H1 (cell line): ENCODE measurements around the gene WNK2. TPM values are rescaled to one million over a fixed set of nuclear protein-coding genes. Genes with fewer than 3 reads are reported as not detected.

Experiments used
- ASH2L ChIP-seq: fragments of 200-600, 300-600 bp; sonication (generic); IDR thresholded peaks from one replicate; pipeline ENCODE4 v1.7.1; 2017; ENCODE audit warnings: low read length
- BACH1 ChIP-seq: IDR thresholded peaks from 2 replicates; pipeline ENCODE4 v1.6.1; 2012; ENCODE audit warnings: low read length, improper control_type of control experiment
- CEBPB ChIP-seq: IDR thresholded peaks from 2 replicates; pipeline ENCODE4 v1.6.1; 2012; ENCODE audit warnings: low read depth, low read length
- CREB1 ChIP-seq: IDR thresholded peaks from 2 replicates; pipeline ENCODE4 v1.6.1; 2012; ENCODE audit warnings: inconsistent platforms
- EGR1 ChIP-seq: IDR thresholded peaks from 2 replicates; pipeline ENCODE4 v1.6.1; 2011; ENCODE audit warnings: low read depth, low read length, borderline replicate concordance
- EP300 ChIP-seq, 2 experiments: IDR thresholded peaks; 1 replicate in 1 of 2; 2 replicates in 1 of 2; pipeline ENCODE4 v1.6.1; 2011 to 2012; ENCODE audit warnings: low read depth in 2 of 2, low read length in 2 of 2, mild to moderate bottlenecking in 2 of 2, borderline replicate concordance in 1 of 2, inconsistent platforms in 1 of 2, moderate library complexity in 1 of 2
- FOSL1 ChIP-seq: IDR thresholded peaks from 2 replicates; pipeline ENCODE4 v1.6.1; 2011; ENCODE audit warnings: mild to moderate bottlenecking, low read depth, low read length, moderate library complexity; ENCODE audit not compliant: insufficient read depth
- MAFK ChIP-seq: IDR thresholded peaks from 2 replicates; pipeline ENCODE4 v1.6.1; 2012; ENCODE audit warnings: low read depth, mild to moderate bottlenecking, improper control_type of control experiment, low read length
- NANOG ChIP-seq: IDR thresholded peaks from 2 replicates; pipeline ENCODE4 v1.6.1; 2011; ENCODE audit warnings: low read length, low read depth, mild to moderate bottlenecking, inconsistent platforms; ENCODE audit not compliant: insufficient read depth, poor library complexity, severe bottlenecking
- PHF8 ChIP-seq: fragments of 200-600 bp; sonication (generic); conservative IDR thresholded peaks from 2 replicates; pipeline ENCODE4 v1.7.1; 2012; ENCODE audit warnings: low read depth, mild to moderate bottlenecking, inconsistent platforms, low read length, moderate library complexity
- POLR2A ChIP-seq, 2 experiments: IDR thresholded peaks; 1 replicate in 1 of 2; 2 replicates in 1 of 2; pipeline ENCODE4 v1.6.1; 2011; ENCODE audit warnings: low read depth in 2 of 2, low read length in 2 of 2, mild to moderate bottlenecking in 2 of 2; ENCODE audit errors: control extremely low read depth in 1 of 2
- POLR2AphosphoS5 ChIP-seq: IDR thresholded peaks from 2 replicates; pipeline ENCODE4 v1.6.1; 2011; ENCODE audit warnings: low read depth, low read length
- POU5F1 ChIP-seq: IDR thresholded peaks from 2 replicates; pipeline ENCODE4 v1.6.1; 2011; ENCODE audit warnings: low read depth, mild to moderate bottlenecking, low read length, moderate library complexity
- RXRA ChIP-seq: IDR thresholded peaks from 2 replicates; pipeline ENCODE4 v1.6.1; 2011; ENCODE audit warnings: low read depth, mild to moderate bottlenecking, low read length, moderate library complexity; ENCODE audit not compliant: insufficient read depth
- SIX5 ChIP-seq: IDR thresholded peaks from 2 replicates; pipeline ENCODE4 v1.6.1; 2011; ENCODE audit warnings: mild to moderate bottlenecking, low read depth, low read length
- SP2 ChIP-seq: IDR thresholded peaks from 2 replicates; pipeline ENCODE4 v1.6.1; 2012; ENCODE audit warnings: mild to moderate bottlenecking, low read length, inconsistent platforms
- SRF ChIP-seq: IDR thresholded peaks from 2 replicates; pipeline ENCODE4 v1.6.1; 2011; ENCODE audit warnings: mild to moderate bottlenecking, low read depth, low read length, moderate library complexity
- polyA plus RNA-seq, 7 experiments: library from polyadenylated mRNA; depleted of rRNA in 3 of 7; stranded (reverse) in 5 of 7; unstranded in 2 of 7; fragments of >200 nt in 5 of 7; fragments of 200-250 nt in 2 of 7; gene quantifications; 1 replicate in 5 of 7; 2 replicates in 1 of 7; 4 replicates in 1 of 7; pipeline versions ENCODE4 v1.2.1 to v1.2.3, GENCODE V29; 2011 to 2013; ENCODE audit warnings: missing spikeins in 2 of 7, mixed read lengths in 2 of 7
- total RNA-seq: library from RNA; stranded (reverse); fragmentation: NEBNext Ultra II Directional; extraction: Animal tissue kit (Norgen Biotek cat#: 25700); gene quantifications from 2 replicates; pipeline ENCODE4 v1.2.1, GENCODE V29; 2021
- TF ChIP-seq, protein P1 (sequence below): IDR thresholded peaks from 2 replicates; pipeline ENCODE4 v1.6.1; 2011; ENCODE audit warnings: low read length, improper control_type of control experiment
- TF ChIP-seq, protein P2 (sequence below), 3 experiments: IDR thresholded peaks; 1 replicate in 2 of 3; 2 replicates in 1 of 3; pipeline versions ENCODE4 v1.5.1 to v1.6.1; 2011; ENCODE audit warnings: low read length in 3 of 3, mild to moderate bottlenecking in 3 of 3, inconsistent platforms in 2 of 3, low read depth in 1 of 3, moderate library complexity in 1 of 3; ENCODE audit not compliant: insufficient read depth in 1 of 3; ENCODE audit errors: control extremely low read depth in 1 of 3
- TF ChIP-seq, protein P3 (sequence below): IDR thresholded peaks from 2 replicates; pipeline ENCODE4 v1.6.1; 2012; ENCODE audit warnings: low read length, inconsistent platforms

WNK2 gene
- total and polyA plus RNA-seq, 2 of the 8 experiments (the other 6 are each of a cell fraction or from before 2014, with no cell fraction given): 12.0 to 87.2 TPM

DNA sequence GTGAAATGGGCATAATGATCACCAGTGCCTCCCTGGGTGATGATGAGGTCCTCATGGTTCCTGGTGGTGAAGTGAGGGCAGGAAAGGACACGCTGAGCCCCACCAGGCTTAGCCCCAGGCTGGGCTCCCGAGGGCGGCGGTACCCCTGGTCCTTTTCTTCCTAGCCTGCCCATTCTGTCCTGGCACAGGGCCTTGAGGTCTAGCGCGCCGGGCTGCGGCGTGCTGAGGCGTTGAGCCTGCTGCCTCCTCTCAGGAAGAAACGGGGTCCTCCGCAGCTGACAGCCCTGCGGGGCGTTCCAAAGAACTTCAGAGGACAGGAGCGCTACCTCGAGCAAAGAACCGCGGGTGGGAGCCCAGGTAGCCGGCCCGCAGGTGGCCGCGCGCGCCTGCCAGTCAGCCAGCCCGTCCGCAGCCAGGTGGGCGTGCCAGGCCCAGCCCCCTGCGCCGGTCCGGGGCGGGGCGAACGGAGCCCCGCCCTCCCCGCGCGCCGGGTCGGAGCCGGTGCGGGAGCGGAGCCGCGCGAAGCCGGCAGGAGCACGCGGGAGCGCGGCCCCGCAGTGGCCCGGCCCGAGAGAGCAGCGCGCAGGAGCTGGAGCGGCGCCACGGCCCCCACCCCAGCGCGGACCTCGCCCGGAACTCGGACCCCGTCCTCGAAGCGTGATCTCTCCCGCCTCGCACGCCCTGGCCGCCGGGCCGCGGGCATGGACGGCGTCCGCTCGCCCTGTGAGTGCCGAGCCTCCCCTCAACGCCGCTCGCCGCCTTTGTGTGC, at the start of gene WNK2 (continued):
- no peak for TF ChIP-seq POU5F1
- TF ChIP-seq BACH1: no peak; the same call in 1 of the 2 replicates
- TF ChIP-seq POLR2A (IDR thresholded peaks at IDR 0.05; ENCODE audit: control extremely low read depth in 1 of 2, low read depth in 2 of 2, low read length in 2 of 2): peak in 1 of 2 experiments; percentile 68; a peak in 1 of 3 replicates
- no peak for TF ChIP-seq SRF
- no peak for TF ChIP-seq MAFK
- TF ChIP-seq, protein P1, sequence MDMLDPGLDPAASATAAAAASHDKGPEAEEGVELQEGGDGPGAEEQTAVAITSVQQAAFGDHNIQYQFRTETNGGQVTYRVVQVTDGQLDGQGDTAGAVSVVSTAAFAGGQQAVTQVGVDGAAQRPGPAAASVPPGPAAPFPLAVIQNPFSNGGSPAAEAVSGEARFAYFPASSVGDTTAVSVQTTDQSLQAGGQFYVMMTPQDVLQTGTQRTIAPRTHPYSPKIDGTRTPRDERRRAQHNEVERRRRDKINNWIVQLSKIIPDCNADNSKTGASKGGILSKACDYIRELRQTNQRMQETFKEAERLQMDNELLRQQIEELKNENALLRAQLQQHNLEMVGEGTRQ: no peak
- TF ChIP-seq EP300 (IDR thresholded peaks at IDR 0.05; ENCODE audit: borderline replicate concordance in 1 of 2, low read depth in 2 of 2, low read length in 2 of 2): no peak
- TF ChIP-seq, protein P2, sequence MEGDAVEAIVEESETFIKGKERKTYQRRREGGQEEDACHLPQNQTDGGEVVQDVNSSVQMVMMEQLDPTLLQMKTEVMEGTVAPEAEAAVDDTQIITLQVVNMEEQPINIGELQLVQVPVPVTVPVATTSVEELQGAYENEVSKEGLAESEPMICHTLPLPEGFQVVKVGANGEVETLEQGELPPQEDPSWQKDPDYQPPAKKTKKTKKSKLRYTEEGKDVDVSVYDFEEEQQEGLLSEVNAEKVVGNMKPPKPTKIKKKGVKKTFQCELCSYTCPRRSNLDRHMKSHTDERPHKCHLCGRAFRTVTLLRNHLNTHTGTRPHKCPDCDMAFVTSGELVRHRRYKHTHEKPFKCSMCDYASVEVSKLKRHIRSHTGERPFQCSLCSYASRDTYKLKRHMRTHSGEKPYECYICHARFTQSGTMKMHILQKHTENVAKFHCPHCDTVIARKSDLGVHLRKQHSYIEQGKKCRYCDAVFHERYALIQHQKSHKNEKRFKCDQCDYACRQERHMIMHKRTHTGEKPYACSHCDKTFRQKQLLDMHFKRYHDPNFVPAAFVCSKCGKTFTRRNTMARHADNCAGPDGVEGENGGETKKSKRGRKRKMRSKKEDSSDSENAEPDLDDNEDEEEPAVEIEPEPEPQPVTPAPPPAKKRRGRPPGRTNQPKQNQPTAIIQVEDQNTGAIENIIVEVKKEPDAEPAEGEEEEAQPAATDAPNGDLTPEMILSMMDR (IDR thresholded peaks at IDR 0.05; ENCODE audit: control extremely low read depth in 1 of 3, insufficient read depth in 1 of 3, low read depth in 1 of 3, low read length in 3 of 3): no peak
- peak; percentile 64; the same call in 1 of the 2 replicates for TF ChIP-seq PHF8
- TF ChIP-seq SP2: no peak
- TF ChIP-seq, protein P3, sequence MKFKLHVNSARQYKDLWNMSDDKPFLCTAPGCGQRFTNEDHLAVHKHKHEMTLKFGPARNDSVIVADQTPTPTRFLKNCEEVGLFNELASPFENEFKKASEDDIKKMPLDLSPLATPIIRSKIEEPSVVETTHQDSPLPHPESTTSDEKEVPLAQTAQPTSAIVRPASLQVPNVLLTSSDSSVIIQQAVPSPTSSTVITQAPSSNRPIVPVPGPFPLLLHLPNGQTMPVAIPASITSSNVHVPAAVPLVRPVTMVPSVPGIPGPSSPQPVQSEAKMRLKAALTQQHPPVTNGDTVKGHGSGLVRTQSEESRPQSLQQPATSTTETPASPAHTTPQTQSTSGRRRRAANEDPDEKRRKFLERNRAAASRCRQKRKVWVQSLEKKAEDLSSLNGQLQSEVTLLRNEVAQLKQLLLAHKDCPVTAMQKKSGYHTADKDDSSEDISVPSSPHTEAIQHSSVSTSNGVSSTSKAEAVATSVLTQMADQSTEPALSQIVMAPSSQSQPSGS: no peak
- peak; percentile 30 for TF ChIP-seq ASH2L
- TF ChIP-seq NANOG: no peak
- TF ChIP-seq EGR1: no peak
- TF ChIP-seq POLR2AphosphoS5: no peak
- no peak for TF ChIP-seq FOSL1
- TF ChIP-seq RXRA: no peak
- no peak for TF ChIP-seq CEBPB
- TF ChIP-seq SIX5: no peak
- TF ChIP-seq CREB1: no peak
